Measurements from ENCODE around the gene KRTAP9-1.

DNA sequence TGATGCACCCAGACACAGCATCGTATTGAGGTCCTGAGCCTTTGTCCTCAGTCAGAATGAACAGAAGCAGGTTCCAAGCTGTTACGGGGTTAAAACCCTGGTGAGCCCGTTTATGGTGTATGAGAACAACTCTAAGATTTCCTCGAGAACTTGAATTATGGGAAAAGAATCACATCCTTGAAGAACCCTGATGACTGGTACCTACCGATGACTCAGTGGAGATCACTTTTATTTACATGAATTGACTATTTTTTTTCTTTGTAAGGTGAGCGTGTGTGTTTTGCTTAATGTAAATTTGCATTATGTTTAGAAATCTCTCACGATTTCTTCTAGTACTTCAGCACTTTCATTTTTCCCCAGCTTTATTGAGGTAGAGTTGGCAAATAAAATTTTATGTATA is 25.9 kb upstream of the KRTAP9-1 start:
- no peak for TF ChIP-seq YY1 (tag by site-specific recombination; IDR thresholded peaks at IDR 0.05)
- TF ChIP-seq ZNF10 (tag by site-specific recombination; IDR thresholded peaks at IDR 0.05) = no peak
- no peak for TF ChIP-seq SP2 (tag by site-specific recombination; IDR thresholded peaks at IDR 0.05)
- TF ChIP-seq, protein P1, sequence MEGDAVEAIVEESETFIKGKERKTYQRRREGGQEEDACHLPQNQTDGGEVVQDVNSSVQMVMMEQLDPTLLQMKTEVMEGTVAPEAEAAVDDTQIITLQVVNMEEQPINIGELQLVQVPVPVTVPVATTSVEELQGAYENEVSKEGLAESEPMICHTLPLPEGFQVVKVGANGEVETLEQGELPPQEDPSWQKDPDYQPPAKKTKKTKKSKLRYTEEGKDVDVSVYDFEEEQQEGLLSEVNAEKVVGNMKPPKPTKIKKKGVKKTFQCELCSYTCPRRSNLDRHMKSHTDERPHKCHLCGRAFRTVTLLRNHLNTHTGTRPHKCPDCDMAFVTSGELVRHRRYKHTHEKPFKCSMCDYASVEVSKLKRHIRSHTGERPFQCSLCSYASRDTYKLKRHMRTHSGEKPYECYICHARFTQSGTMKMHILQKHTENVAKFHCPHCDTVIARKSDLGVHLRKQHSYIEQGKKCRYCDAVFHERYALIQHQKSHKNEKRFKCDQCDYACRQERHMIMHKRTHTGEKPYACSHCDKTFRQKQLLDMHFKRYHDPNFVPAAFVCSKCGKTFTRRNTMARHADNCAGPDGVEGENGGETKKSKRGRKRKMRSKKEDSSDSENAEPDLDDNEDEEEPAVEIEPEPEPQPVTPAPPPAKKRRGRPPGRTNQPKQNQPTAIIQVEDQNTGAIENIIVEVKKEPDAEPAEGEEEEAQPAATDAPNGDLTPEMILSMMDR (tag by site-specific recombination; IDR thresholded peaks at IDR 0.05) = no peak
- no peak for TF ChIP-seq SALL2 (tag by site-specific recombination; IDR thresholded peaks at IDR 0.05; ENCODE audit: borderline replicate concordance)
- TF ChIP-seq ZNF174 (tag by site-specific recombination; IDR thresholded peaks at IDR 0.05) = no peak

Measured in HEK293 (cell line).